GM12873 (cell line): ENCODE results near the gene TEDC2.

ENCODE experiments used
- CTCF ChIP-seq: IDR thresholded peaks from 2 replicates; pipeline ENCODE4 v1.5.1; 2012; ENCODE audit warnings: low read depth, mild to moderate bottlenecking, moderate library complexity, low read length, control low read depth; ENCODE audit not compliant: insufficient read depth; ENCODE audit errors: missing control alignments

TEDC2 gene

GRCh38 chr16:2500918-2501750 is 41.2 kb downstream of the TEDC2 start:
- TF ChIP-seq CTCF: peak; percentile 99

DNA sequence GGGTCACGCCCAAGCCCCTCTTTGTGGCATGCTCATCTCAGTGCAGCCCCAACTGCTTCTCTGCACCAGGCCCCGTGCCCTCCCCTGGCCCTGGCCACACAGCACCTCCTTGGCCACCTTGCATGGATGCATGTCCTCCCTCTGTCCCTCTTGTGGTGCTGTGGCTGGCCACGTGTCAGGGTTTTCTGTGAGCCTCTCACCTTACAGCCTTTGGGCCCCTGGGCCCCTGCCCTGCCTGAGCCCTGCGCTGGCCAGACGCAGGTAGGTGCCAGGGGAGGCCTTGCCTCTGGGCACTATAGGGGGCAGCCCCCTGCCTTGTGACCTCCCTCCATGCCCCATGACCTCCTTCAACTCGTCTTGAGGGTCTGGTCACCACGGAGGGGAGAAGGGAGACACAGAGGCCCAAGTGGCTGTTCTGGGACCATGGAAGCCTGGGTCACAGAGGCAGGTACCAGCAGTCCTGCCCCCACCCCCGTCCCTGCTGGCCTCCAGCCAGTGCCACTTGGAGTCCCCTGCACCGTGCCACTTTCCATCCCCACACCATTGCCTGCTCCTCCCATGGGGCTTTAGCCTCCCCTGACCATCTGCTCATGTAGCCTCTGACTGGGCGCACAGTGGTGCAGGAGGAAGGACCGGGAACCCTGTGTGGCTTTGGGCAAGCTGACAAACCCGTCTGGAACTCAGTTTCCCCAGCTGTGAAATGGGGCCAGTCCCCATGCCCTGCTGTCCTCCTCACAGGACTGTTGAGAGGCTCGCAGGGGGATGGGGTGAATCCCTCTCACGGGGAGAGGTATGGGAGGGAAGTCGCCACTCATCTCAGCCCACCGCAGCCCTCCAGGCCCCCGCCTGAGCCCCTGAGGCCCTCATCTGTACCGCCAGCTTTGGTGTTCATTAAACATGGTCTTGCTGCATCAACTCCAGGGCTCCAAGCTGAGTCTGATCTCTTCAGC is 42.3 kb downstream of the TEDC2 start:
- TF ChIP-seq CTCF: no peak

DNA sequence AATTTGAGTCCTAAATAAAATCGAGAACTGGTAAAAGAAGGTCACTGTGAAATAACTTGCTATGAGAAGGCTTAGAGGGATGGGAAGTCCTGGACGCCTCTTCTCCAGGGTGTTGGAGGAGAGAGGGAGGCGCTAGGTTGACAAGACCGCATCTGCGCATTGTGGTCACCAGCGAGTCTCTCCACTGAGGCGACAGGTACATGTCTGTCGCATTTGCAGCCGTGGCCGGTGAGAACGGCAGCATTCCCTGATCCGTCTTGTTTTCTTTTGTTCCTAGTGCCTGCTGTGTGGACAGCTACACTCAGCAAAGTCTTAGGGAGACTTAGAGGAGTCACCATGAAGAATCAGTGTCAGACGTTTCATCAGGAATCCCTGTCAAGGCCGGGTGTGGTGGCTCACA is 45.8 kb downstream of the TEDC2 start:
- TF ChIP-seq CTCF: no peak

GRCh38 chr16:2507052-2507659 is 47.2 kb downstream of the TEDC2 start:
- TF ChIP-seq CTCF: peak; percentile 52

DNA sequence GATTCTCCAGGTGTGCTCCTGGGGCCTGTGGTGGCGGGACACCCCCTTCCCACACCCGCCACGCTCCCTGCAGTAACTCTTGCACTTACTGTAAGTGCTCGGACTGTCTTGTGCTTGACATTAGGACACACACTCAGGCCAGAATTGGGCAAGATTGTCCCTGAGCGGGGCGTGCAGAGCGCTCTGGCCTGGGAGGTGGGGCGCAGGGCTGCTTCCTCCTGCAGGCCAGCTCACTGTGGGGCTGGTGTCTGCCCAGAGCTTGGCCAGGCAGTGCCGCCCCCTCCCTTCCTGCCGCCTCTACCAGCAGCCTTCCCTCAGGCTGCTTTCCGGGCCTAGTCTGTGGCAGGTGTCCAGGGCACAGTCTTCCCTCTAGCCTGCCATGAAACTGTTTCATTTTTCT is 47.8 kb downstream of the TEDC2 start:
- TF ChIP-seq CTCF: no peak

DNA sequence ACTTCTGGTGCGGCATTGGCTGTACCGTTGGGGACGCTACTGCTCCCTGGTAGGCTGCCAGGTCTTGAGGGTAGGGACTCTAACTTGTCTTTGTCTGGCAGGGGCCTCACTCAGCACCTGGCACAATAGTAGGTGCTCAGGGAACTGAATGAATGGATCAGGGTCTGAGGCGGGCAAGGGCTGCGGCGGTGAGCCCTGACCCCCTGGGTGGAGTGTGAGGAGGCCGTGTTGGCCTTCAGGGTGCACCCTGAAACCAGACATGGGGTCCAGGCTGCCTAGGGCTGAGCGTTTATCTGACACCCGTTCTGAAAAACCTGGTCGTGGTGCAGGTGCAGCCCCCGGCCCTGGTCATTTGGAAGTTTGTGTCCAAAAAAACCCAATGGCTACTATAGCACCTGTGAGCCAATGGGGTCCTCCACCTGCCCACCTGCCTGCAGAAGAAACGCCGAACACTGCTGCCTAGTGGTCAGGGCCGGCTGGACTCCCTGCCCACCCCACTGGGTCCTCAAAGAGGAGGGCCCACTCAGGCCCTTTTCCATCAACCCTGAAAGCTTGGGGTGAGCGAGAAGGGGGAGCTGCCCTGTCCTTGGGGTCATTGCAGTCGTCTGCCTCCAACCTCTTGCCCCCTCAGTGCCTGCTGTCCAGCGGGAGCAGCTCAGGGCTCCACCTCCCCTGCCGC is 49.0 kb downstream of the TEDC2 start:
- no peak for TF ChIP-seq CTCF
